HL-60/S4 (cell line): ENCODE measurements around the gene CTXN1.

Experiments
- in situ Hi-C: fragments of 300-500 bp; cut with MboI; formaldehyde crosslinking; loops from 2 replicates; pipeline ENCODE4 v1.14.3; 2022; ENCODE audit warnings: low sequenced_read_pairs

Gene CTXN1

DNA sequence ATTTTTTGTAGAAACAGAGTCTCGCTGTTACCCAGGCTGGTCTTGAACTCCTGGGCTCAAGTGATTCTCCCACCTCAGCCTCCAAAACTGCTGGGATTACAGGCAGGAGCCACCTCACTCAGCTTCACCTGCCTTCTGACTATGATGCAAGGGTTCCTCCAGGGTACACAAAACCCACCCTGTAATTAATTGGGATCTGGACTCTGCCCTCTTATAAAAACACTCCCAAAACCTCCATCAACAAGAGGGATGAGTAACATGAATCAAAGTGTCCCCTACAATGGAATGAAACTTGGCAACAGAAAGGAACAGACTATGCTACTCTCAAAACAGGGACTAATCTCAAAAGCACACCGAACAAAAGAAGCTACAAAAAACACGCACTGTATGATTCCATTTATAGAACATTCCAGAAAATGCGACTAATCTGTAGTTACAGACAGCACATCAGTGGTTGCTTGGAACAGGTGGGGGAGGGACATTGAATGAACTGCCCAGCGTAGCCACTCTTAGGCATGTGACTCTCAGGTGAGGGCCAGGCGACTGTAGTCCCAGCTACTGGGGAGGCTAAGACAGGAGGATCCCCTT lies 48.6 kb downstream of the CTXN1 start:
- in situ Hi-C loops, result no loop called here

DNA sequence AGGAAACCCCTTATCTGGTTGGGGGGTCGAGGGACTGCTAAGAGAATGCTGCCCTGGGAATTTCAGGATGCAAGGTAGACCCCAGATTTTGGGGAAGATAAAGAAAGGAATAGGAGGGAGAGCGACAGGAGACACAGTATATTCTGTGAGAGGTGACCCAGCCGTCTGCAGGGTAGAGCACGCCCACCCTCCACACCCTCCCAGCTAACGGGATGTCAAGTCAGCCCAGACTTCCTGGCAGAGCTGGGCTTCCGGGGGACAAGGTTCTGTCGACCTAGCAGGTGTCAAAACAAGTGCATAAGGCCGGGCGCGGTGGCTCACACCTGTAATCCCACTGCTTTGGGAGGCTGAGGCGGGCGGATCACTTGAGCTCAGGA lies 51.0 kb downstream of the CTXN1 start:
- in situ Hi-C loops, result no loop called here
